HG03354 (cell line): ENCODE results near the gene MAP2K5.

Experiments used
- ATAC-seq: cut with Tn5 transposase; IDR thresholded peaks from one replicate; pipeline ENCODE4 v1.9.1; 2021; ENCODE audit warnings: mild to moderate bottlenecking; ENCODE audit not compliant: unreplicated experiment, poor library complexity, severe bottlenecking

The MAP2K5 gene

GRCh38 chr15:67788986-67789385 is 246.5 kb downstream of the MAP2K5 start:
- no peak for ATAC-seq

GRCh38 chr15:67790610-67791319 is 248.3 kb downstream of the MAP2K5 start:
- ATAC-seq: no peak

GRCh38 chr15:67792250-67792942 is 249.9 kb downstream of the MAP2K5 start:
- no peak for ATAC-seq

- ATAC-seq: no peak
Observed at GRCh38 chr15:67794832-67795574, 252.5 kb downstream of the MAP2K5 start.

- ATAC-seq: no peak
Observed at GRCh38 chr15:67796196-67797127, 254.0 kb downstream of the MAP2K5 start.

GRCh38 chr15:67799801-67800205 is 257.3 kb downstream of the MAP2K5 start:
- no peak for ATAC-seq

GRCh38 chr15:67801142-67801541 is 258.6 kb downstream of the MAP2K5 start:
- no peak for ATAC-seq

GRCh38 chr15:67801926-67802914 is 259.7 kb downstream of the MAP2K5 start:
- ATAC-seq: no peak

- ATAC-seq: no peak
Observed at GRCh38 chr15:67803299-67803698, 260.8 kb downstream of the MAP2K5 start.

- ATAC-seq: no peak
Observed at GRCh38 chr15:67803996-67804843, 261.7 kb downstream of the MAP2K5 start.

- ATAC-seq: no peak
Observed at GRCh38 chr15:67805008-67805665, 262.6 kb downstream of the MAP2K5 start.

- no peak for ATAC-seq
Observed at GRCh38 chr15:67805666-67806516, 263.4 kb downstream of the MAP2K5 start.

- ATAC-seq: no peak
Observed at GRCh38 chr15:67806536-67806935, 264.0 kb downstream of the MAP2K5 start.

GRCh38 chr15:67807141-67807540 is 264.6 kb downstream of the MAP2K5 start:
- no peak for ATAC-seq

- ATAC-seq: no peak
Observed at GRCh38 chr15:67807836-67808235, 265.3 kb downstream of the MAP2K5 start.

- no peak for ATAC-seq
Observed at GRCh38 chr15:67808821-67809220, 266.3 kb downstream of the MAP2K5 start.
